DLD1 (cell line): Measurements from ENCODE around the gene ABHD12B.
"Not testable (repeated sequence)": the region's sequence is repeated elsewhere in the genome, so short reads cannot be mapped to it uniquely, and the experiment has no call there.

Experiments
- in situ Hi-C: cut with HindIII; loops from 2 replicates; pipeline ENCODE4 v1.10.0; 2017; ENCODE audit warnings: low sequenced_read_pairs

Gene ABHD12B

DNA sequence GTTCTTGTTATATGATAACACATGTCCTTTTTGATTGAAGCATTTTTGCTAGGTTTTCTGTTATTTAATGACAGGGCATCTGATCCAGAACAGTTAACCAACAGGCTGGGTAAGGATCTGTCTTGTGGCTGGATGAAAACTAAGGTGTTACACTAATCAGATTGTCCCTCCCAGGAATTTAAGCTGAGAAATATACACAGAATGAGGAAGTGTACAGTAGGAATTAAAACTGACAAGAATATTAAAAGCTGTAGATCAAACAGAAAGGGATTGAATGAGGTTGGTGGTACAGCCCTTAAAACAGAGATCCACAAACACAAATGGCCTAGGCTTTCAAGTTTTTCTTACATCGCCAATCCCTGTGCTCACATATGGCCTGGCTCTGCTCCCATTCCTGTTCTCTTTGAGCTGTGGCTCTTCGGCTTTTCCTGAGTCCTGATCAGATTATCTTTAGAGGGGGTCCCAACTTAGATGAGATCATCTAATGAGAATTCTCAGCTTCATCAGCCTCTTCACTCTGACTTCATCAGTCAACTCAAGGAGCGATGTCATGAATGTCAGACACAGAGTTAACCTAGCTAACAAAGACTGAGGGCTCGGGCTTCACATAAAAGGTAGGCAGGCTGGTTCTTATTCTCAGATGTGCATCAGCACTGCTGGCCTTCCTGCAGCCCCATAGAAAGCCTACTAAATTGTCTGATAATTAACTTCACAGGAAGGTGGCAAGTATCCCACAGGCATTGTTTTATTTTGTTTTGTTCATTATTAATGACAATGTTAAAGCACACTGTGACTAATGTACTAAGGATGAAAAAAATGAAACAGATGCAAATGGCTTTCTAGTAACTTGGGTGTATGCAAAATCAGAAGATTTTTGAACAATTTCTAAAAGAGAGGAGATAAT is 61.0 kb downstream of the ABHD12B start:
- in situ Hi-C loops, result no loop called here

DNA sequence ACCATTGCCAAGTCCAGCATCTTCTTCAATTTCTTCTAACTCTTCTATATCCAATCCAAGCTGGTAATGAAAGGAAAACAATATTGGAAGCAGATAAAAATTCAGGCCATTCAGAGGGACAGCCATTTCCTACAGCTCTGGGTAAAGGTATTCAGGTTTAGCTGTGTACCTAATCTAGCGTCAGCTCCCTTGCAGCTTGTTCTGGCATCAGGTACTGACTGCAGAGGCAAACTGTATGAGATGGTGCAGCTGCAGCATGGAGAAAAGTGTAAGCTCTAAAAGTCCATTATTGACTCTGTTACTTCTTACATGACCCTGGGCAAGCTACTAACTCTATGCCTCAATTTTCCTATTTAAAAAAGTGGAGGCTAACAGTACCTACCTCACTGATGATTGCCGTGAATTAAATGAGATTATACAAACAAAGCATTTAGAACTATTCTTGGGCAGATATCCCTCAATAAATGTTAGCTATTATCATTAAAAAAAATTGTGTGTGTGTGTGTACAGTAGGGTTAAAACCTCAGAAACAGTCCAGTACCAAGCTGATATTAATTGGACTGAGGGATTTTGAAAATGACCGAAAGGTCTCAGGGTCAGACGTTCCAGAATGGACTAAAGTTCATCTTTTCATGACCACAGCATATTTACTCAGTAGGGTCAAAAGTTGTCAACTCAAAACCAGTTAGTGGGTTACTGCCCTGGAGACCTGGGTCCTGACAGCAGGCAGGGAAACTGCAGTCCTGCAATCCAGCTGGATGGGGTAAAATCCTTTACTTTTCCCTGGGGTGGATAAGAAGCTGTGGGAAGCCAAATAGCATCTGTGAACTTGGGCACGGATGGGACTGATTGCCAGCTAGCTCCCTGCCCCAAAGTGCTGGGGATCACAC is 63.5 kb downstream of the ABHD12B start:
- in situ Hi-C loops, result no loop called here

DNA sequence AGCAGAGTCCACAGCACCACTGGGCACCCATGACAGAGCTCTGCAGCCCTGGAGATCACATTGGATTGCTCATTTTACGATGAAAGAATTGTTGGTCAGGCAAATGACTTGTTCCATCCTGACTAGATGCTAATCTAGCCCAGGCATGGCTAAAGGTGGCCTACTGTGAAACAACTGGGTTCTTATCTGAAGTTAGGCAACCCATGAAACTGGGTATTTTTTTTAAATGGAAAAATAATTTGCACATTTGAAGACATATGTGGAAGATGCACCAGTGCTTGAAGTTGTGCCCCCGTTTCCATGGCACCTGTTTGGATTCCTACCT is 64.1 kb downstream of the ABHD12B start:
- in situ Hi-C loops, result no loop called here

DNA sequence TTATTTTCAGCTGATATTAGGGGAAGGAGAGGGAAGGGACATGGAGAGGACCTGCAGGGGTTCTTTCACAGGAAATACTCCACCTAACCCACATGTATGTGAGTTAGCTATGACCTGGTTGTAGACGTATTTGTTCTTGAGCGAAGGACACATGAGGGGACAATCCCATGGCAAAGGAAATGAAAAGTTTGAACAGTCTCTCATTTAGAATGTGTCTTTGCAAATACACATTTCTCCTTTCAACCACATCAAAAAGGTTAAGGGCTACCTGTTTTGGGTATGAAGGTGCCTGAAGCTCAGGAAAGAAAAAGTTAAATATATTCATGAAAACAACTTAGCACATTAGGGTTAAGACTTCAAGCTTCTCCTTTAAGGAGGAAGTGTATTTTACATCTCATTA is 65.0 kb downstream of the ABHD12B start:
- in situ Hi-C loops, result no loop called here

DNA sequence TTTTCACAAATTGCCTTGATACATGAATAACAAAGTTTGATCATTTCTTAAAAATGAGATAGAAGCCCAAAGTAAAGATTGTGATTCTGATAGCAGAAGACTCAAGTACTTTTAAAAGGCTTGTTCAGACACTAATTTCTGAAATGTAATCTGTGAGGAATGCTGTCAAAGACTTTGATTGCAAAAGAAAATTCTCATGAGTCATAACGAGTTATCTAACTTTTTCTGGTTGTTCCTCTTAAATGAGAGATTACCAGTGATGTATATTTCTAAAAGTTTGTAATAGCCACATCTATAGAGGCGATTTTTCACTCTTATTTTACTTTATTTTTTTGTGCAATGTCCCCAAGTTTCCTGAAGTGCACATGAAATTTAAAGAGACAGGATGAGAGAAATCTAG is 65.5 kb downstream of the ABHD12B start:
- in situ Hi-C loops, result no loop called here

DNA sequence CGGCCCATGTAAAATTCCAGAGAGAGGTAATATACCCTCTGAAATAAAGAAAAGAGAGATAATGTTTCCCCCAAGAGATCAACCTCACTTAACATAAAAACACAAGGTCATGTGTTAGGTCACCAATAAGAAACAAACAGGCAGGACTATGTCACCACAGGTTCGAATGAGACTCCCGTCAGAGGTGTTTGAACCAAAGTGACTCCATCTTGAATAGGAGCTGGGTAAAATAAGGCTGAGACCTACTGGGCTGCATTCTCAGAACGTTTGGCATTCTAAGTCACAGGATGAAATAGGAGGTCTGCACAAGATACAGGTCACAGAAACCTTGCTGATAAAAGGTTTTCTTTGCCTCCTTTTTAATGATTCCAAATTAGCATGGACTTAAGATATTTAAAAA is 65.9 kb downstream of the ABHD12B start:
- in situ Hi-C loops, result no loop called here

DNA sequence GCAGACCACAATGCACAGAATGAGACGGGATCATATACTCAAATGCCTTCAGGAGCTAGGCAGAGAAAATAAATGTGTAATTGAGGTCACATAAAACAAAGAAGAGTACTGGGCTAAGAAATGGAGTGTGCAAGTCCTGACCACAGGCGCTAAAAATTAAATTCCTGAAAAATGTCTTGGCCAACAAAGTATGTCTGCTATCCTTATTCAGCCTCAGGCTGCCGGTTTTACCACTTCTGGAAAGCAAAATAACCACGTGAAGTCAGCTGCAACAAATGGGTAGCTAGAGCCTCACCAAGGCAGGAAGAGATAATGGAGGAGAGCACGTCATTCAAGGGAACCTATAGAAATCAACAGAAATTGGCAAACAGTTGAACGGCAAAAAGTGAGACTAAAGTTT is 69.3 kb downstream of the ABHD12B start:
- in situ Hi-C loops, result no loop called here

DNA sequence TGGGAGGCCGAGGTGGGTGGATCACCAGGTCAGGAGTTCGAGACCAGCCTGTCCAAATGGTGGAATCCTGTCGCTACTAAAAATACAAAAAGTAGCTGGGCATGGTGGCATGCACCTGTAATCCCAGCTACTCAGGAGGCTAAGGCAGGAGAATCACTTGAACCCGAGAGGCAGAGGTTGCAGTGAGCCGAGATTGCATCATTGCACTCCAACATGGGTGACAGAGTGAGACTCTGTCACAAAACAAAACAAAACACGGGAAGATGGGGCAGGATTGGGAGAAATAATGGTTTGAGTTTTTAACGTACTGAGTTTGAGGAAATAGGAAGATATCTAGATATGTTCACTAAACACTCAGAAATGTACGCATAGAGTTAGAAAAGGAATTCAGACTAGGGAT is 69.8 kb downstream of the ABHD12B start:
- in situ Hi-C loops, result not testable (repeated sequence)

DNA sequence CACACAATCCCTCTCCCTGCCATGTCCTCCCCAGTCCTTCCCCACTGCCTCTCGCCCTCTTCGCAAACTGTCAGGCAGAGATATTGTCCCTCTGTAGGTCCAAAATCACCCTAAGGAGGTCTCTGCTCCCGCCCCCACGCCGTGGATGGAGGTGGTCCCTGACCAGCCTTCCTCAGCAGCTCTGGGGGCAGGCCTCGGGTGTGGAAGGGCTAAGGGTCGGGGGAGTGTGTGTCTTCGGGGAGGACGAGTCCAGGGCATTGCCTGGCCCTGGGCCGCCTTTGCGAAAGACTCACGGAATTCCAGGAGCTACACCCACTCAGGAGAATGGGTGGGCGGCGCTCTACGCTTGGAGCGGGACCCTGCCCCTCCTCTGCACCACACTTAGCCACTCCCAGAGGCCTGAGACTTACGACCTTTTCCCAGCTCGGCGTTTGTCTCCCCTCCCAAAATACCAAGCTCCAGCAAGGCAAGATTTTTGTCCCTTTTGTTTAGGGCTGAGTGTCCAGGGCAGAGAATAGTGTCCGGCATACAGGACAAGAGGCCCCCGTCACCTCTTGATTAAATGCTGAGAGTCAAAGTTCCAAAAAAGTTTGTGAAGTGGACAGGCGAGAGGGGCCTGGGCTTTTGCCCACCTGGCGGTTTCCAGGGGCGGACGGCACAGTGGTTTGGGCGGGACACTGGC is 71.5 kb downstream of the ABHD12B start:
- in situ Hi-C loops, result no loop called here

DNA sequence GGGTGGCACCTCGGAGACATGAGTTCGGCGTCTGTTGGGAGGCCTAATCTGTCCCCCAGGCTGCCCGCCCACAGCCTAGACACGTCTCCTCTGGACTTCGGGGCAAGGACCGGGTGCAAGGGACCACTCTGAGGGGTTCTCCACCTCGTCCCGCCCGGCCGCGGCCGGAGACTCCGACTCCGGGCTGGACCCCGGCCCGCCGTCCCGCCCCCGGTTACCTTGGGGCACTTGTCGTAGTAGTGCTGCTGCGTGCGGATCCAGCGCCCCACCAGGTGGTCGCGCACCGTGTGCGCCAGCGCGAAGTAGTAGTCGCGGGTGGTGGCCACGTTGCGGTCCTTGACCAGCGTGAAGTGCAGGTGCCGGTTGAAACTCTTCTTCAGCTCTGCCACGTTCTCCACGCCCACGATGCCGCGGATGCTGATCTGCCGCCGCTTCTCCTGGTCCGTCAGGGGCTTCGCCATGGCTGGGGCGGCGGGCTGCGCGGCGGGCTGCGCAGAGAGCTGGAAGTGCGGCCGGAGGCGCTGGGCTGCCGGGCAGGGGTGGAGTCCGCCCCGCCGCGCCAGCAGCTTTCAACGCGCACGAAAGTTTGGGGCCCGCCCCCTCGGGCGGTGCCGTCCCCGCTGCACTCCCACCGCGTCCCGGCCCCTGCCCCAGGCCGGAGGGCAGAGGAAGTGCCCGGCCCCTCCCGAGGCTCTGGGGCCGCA is 72.2 kb downstream of the ABHD12B start, which contains the start of gene PYGL:
PYGL (minus strand) TSS at position 541 of the 704 bp plus-strand sequence; CDS start at position 461, 80 bp downstream.
- in situ Hi-C loops, result no loop called here

DNA sequence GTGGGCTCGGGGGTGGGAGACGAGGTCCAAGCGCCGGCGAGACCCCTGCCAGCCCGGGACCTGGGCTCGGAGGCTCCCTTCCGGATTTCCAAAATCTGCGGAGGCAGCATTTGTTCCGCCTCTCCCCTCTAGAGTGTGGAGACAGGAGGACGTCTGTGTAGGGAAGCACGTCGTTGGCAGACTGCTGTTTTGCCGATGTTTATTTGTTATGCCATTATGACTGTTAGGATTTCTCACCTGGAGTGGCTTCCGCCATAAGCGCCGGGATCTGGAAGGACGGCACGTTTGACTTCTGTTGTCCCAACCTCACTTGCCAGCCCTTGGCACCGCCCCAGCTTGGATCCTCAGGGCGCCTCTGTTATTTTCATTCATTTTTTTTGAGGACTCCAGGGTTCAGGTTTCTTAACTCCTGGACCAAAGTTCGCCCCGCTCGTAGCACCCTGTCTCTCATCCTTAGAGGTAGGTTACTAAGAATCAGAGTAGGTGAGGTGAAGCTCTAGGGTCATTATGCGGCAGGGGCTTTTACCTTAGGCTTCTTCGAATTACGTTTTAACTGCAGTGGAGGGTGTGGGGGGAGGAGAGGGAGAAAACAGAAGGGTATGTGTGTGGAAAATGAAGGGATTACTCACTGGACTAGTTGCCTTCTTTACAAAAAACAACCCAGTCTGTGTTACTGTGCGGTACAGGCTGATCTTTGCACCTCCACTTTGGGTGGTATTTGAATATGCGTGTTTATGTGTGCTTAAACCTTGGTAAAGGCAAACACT is 73.0 kb downstream of the ABHD12B start:
- in situ Hi-C loops, result no loop called here

DNA sequence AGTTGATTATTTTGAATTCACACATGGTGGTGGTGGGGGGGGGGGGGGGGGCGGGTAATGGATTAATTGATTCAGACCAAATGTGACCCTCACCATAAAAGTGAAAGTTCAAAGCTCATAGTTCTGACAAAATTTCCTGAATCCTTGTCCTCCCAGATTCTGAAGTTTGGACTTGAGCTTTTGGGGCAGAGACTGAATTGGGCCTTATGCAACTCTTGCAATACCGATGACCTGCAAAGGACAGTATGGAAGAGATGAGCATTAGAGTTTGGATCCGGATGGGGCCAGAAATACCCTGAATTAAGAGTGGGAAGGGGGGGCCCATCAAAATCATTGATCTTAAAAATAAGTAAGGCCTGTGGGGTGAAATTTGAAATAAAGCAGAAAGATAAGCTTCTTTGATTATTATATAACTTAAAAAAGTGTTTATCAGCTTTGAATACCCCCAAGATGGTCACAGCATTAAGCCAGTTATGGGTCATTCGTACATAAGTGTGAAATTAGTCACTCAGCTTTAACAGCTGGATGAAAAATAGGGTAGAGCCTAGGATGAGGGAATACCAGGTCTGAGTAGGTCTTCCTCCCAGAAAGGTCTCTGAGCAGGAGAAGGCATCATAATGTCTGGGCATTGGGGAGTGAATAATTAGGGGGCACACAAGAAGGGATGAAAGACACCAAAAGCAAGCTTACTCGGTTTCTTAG is 74.5 kb downstream of the ABHD12B start:
- in situ Hi-C loops, result no loop called here

DNA sequence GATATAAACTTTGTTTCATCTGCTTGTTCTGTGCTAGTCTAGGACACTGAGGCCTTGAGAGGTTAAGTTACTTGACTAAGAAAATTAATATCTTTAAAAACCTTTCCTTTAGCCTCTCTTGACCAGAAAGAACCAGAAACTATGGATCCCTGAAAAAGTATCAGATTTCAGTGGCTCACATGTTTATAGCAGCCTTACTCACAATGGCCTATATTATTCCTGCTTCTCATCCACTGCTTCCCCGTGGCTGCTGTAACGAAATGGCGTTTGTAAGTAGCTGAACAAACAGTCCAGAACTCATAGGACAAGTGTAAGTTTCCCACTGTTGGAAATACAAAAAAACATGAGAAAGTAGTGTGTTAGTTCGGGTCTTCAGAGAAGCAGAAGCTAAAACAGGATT is 75.6 kb downstream of the ABHD12B start:
- in situ Hi-C loops, result no loop called here

DNA sequence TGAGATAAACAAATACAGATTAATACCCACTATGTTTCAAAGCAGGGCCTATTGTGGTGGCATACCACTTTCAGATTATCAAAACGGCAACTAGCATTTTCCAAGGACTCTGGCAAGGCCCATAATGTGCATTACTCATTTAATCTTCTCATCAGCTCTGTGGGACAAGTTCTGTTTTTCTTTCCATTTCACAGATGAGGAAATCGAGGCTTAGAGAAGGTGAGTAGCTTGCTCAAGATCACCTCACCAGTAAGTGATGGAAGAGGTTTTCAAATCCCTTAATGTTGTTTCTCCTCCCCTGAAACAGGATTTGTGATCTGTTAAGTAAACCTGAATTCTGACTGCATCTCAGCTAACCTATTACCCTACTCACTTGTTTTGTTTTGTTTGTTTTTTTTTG is 76.4 kb downstream of the ABHD12B start:
- in situ Hi-C loops, result no loop called here

DNA sequence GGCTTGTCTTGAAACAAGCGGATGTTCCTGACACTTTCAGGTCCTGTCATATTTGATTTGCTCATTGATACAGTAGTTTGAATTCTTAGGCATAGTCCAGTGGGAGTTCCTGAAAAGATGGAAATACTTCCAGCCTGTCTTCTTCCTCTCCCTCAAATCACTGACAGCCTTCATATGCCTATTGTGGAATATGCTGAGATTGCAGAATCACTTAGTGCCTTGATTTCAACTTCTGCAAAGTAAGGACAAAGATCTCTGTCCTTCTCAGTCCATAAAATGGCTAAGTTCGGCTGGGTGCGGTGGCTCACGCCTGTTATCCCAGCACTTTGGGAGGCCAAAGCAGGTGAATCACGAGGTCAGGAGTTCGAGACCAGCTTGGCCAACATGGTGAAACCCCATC is 79.2 kb downstream of the ABHD12B start:
- in situ Hi-C loops, result no loop called here

DNA sequence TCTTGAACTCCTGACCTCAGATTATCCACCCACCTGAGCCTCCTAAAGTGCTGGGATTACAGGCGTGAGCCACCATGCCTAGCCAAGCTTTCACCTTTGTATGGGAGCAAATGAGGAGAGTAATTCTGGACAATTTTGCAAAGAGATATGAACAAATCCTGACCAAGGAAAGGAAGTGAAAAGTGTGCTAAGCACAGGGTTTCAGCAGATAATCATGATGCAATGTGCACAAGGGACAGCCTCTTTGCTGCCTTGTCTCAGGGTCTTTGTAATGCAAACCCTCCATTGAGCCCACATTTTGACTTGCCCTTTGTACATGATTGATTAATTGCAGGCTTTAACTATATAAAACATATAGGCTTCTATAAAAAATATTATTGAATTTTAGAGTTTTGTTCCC is 81.6 kb downstream of the ABHD12B start:
- in situ Hi-C loops, result no loop called here
